Kidney epithelial cell (primary cell): ENCODE measurements around the gene TP73. TPM values are rescaled to one million over a fixed set of nuclear protein-coding genes. Genes with fewer than 3 reads are reported as not detected.

Experiments
- DNase-seq: peaks from one replicate; pipeline ENCODE4 v3.0.0-alpha.2; 2010; ENCODE audit warnings: low read depth
- H3K27me3 ChIP-seq: 2 replicates; pipeline ENCODE4 v1.6.0; 2011; ENCODE audit warnings: low read length; ENCODE audit not compliant: control insufficient read depth, insufficient read depth
- H3K36me3 ChIP-seq: 2 replicates; pipeline ENCODE4 v1.5.1; 2011; ENCODE audit warnings: low read length; ENCODE audit not compliant: control insufficient read depth, insufficient read depth
- H3K4me3 ChIP-seq: 2 replicates; pipeline ENCODE4 v1.5.1; 2011; ENCODE audit warnings: low read depth, mild to moderate bottlenecking, control low read depth, low read length
- CTCF ChIP-seq: IDR thresholded peaks from 2 replicates; pipeline ENCODE4 v1.5.1; 2011; ENCODE audit warnings: mild to moderate bottlenecking, moderate library complexity, low read length, control low read depth, inconsistent platforms; ENCODE audit not compliant: insufficient read depth, poor library complexity, severe bottlenecking
- total RNA-seq: library from RNA; depleted of rRNA; stranded (reverse); fragments of >200 nt; gene quantifications from 2 replicates; pipeline ENCODE4 v1.2.3, GENCODE V29; 2015

Gene TP73
- total RNA-seq, 1 donor from 2014 or later = 0.04 TPM

DNA sequence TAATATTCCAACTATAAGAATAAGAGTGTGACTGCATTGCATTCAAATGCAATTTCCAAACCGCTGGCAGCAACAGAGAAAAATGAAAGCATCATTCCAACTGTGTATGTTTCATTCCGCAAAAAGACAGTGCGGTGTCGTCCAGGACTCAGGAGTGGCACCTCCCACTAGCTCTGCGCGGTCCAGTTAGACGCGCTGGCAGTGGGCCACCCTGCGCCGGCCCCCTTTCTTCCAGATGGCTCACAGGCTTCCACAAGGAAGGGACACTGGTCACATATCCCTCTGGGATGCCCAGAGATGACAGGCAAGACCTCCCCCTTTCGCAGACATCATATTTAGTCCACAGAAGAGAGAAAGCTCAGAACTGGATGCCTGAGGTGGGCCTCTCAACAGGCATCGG lies 14.3 kb upstream of the TP73 start:
- Histone ChIP-seq H3K27me3 (no peaks in the 10 kb centered on the region), H3K4me3 (no peak overlapping the region), H3K36me3 (no peaks in the 10 kb centered on the region)
- no peak for TF ChIP-seq CTCF
- DNase-seq = no peak

DNA sequence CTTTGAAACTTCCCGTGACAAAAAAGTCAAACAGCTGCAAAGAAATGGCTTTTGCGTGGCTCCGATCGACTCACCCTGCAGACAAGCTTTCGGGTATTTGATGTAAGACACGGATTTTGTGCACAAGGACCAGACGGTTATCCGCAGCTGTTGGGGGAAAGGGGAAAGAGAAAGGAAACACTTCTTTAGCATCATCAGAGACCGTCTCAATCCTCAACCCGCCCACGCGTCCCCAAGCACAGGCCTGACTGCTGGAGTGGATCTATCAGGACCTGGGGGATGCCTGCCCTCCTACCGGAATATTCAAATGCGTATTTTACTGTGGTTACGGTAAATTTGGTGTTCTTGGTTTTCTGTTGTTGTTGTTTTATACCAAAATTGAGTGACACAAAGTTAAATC lies 13.6 kb upstream of the TP73 start:
- no peak for TF ChIP-seq CTCF
- DNase-seq = no peak
- H3K4me3 ChIP-seq = no peak overlapping the region
- no peaks in the 10 kb centered on the region for H3K36me3 ChIP-seq
- no peaks in the 10 kb centered on the region for H3K27me3 ChIP-seq

DNA sequence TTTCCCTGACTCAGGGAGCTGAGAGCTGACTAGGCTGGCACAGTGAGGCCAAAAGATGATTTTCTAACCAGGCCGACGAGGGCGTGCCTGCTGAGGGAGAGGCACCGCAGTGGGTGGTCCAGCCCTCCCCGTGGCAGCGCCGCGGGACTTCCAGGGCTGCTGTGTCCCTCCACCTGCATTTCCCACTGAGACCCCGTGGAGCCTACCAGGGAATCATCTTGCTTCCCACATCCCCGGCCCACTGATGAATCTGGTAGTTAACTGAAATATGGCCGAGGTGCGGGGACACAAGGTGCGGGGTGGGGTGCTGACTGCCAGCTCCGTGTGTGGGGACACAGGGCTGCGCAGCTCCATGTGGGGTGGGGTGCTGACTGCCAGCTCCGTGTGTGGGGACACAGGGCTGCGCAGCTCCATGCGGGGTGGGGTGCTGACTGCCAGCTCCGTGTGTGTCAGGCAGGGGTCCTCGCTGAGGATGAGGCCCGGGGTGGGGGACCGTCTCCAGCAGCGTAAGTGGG lies 12.9 kb upstream of the TP73 start:
- no peak for TF ChIP-seq CTCF
- no peak overlapping the region for H3K4me3 ChIP-seq
- no peaks in the 10 kb centered on the region for H3K36me3 ChIP-seq
- H3K27me3 ChIP-seq = no peaks in the 10 kb centered on the region
- DNase-seq = no peak

- Histone ChIP-seq H3K4me3 (no peak overlapping the region), H3K27me3 (no peaks in the 10 kb centered on the region), H3K36me3 (no peaks in the 10 kb centered on the region)
- DNase-seq = no peak
- TF ChIP-seq CTCF = no peak
These were observed 12.0 kb upstream of the TP73 start for GRCh38 chr1:3640121-3640837.

GRCh38 chr1:3641046-3641760 lies 11.1 kb upstream of the TP73 start:
- no peaks in the 10 kb centered on the region for H3K36me3 ChIP-seq
- H3K27me3 ChIP-seq = no peaks in the 10 kb centered on the region
- no peak for DNase-seq
- no peak overlapping the region for H3K4me3 ChIP-seq
- TF ChIP-seq CTCF = no peak
